HepG2 (cell line): ENCODE measurements around the gene PRKCE. TPM values are rescaled to one million over a fixed set of nuclear protein-coding genes. Genes with fewer than 3 reads are reported as not detected.
A peak's percentile ranks its signal among the peaks of the same experiment; 100 is the strongest.

Experiments used
- ATAC-seq: fragments of 200-7000 bp; cut with Tn5 transposase; 3 replicates; pipeline ENCODE4 v1.9.1; 2020; ENCODE audit warnings: mild to moderate bottlenecking, moderate library complexity
- BruUV-seq: library from RNA; stranded (reverse); fragments of 400-500 nt; replicated peaks from 2 replicates; lab custom pipeline; 2021; lab: Mats Ljungman, UMichigan
- CTCF ChIA-PET: fragments of 300-600 bp; formaldehyde crosslinking; extraction: SDS; loops from one replicate; lab custom pipeline; 2021; ENCODE audit warnings: low total read pairs, inconsistent platforms, low intra/inter-chr PET ratio; lab: Yijun Ruan, JAX
- POLR2A ChIA-PET: fragments of 350-600 bp; sonication (Branson Sonifier 250); formaldehyde crosslinking; loops from one replicate; lab custom pipeline; 2020; ENCODE audit warnings: antibody characterized with exemption, inconsistent platforms; lab: Yijun Ruan, JAX
- DNase-seq: peaks from one replicate; pipeline ENCODE4 v3.0.0-alpha.2; 2015; ENCODE audit warnings: low spot score
- FAIRE-seq: peaks from 3 replicates; lab custom pipeline; 2011; peaks lifted over from hg19 to GRCh38; lab: Jason Lieb, UNC
- H2AFZ ChIP-seq: one replicate; pipeline ENCODE4 v1.6.1; 2011; ENCODE audit warnings: low read length, inconsistent platforms
- H3K27ac ChIP-seq: fragments of 300-600 bp; 3 replicates; pipeline ENCODE4 v1.8.0; 2011; ENCODE audit warnings: mixed run types, mild to moderate bottlenecking, mixed read lengths, low read length, inconsistent platforms; ENCODE audit not compliant: insufficient read depth; ENCODE audit errors: extremely low read length
- H3K27me3 ChIP-seq, 2 experiments: fragments of 200-600 bp in 1 of 2; 2 replicates in 1 of 2; 3 replicates in 1 of 2; pipeline versions ENCODE4 v1.6.0 to v1.8.0; 2011; ENCODE audit warnings: low read length in 2 of 2, mild to moderate bottlenecking in 2 of 2, moderate library complexity in 2 of 2, inconsistent platforms in 1 of 2; ENCODE audit not compliant: insufficient read depth in 2 of 2, control insufficient read depth in 1 of 2
- H3K36me3 ChIP-seq, 2 experiments: fragments of 200-600 bp in 1 of 2; replicated peaks in 1 of 2; 2 replicates in 1 of 2; 3 replicates in 1 of 2; pipeline versions ENCODE4 v1.5.1 to v1.8.0; 2011; ENCODE audit warnings: low read length in 2 of 2, inconsistent platforms in 1 of 2; ENCODE audit not compliant: insufficient read depth in 2 of 2, control insufficient read depth in 1 of 2
- H3K4me1 ChIP-seq: 2 replicates; pipeline ENCODE4 v1.5.1; 2012; ENCODE audit warnings: low read length, inconsistent platforms; ENCODE audit not compliant: insufficient read depth
- H3K4me2 ChIP-seq: 2 replicates; pipeline ENCODE4 v1.6.0; 2011; ENCODE audit warnings: low read depth, low read length, inconsistent platforms
- H3K4me3 ChIP-seq, 3 experiments: fragments of 200-600 bp in 1 of 3; sonication (generic), shearing (Covaris generic) in 1 of 3; replicated peaks in 1 of 3; 2 replicates each; pipeline ENCODE4 v1.5.1; 2011 to 2016; ENCODE audit warnings: low read length in 3 of 3, inconsistent platforms in 2 of 3, low read depth in 2 of 3, mild to moderate bottlenecking in 2 of 3, control low read depth in 1 of 3, mixed read lengths in 1 of 3; ENCODE audit not compliant: insufficient read depth in 1 of 3
- H3K79me2 ChIP-seq: one replicate; pipeline ENCODE4 v1.6.1; 2011; ENCODE audit warnings: low read length, inconsistent platforms; ENCODE audit not compliant: insufficient read depth
- H3K9ac ChIP-seq: 2 replicates; pipeline ENCODE4 v1.6.0; 2011; ENCODE audit warnings: mild to moderate bottlenecking, low read depth, low read length, inconsistent platforms; ENCODE audit not compliant: insufficient read depth
- H3K9me3 ChIP-seq: 2 replicates; pipeline ENCODE4 v1.5.1; 2012; ENCODE audit warnings: mild to moderate bottlenecking, low read length
- H4K20me1 ChIP-seq: 2 replicates; pipeline ENCODE4 v1.6.0; 2011; ENCODE audit warnings: inconsistent platforms, mild to moderate bottlenecking, low read length, moderate library complexity; ENCODE audit not compliant: insufficient read depth
- CEBPB ChIP-seq: IDR thresholded peaks from 2 replicates; pipeline ENCODE4 v1.6.1; 2011; ENCODE audit warnings: low read depth, low read length, improper control_type of control experiment, borderline replicate concordance
- ELF3 ChIP-seq: IDR thresholded peaks from 2 replicates; pipeline ENCODE4 v1.6.1; 2016; ENCODE audit warnings: missing genetic modification reagents, missing compliant biosample characterization
- EP300 ChIP-seq, 3 experiments: sonication (generic) in 1 of 3; formaldehyde crosslinking in 1 of 3; IDR thresholded peaks; 2 replicates each; pipeline versions ENCODE4 v1.5.1 to v1.6.1; 2011 to 2020; ENCODE audit warnings: low read depth in 2 of 3, low read length in 2 of 3, borderline replicate concordance in 1 of 3, improper control_type of control experiment in 1 of 3, mild to moderate bottlenecking in 1 of 3, missing genetic modification reagents in 1 of 3, moderate library complexity in 1 of 3
- GATAD2A ChIP-seq: IDR thresholded peaks from 2 replicates; pipeline ENCODE4 v1.6.1; 2016
- HMG20A ChIP-seq: IDR thresholded peaks from 2 replicates; pipeline ENCODE4 v1.6.1; 2016; ENCODE audit warnings: borderline replicate concordance
- MIER2 ChIP-seq: IDR thresholded peaks from 2 replicates; pipeline ENCODE4 v1.6.1; 2016; ENCODE audit warnings: missing biosample characterization, missing genetic modification reagents
- NR2F1 ChIP-seq, 2 experiments: fragments of 450-650 bp in 1 of 2; formaldehyde crosslinking in 1 of 2; IDR thresholded peaks; 2 replicates each; pipeline versions ENCODE4 v1.5.0 to v1.6.1; 2016 to 2020; ENCODE audit warnings: mild to moderate bottlenecking in 1 of 2, missing compliant biosample characterization in 1 of 2, missing genetic modification reagents in 1 of 2, moderate library complexity in 1 of 2
- NR2F2 ChIP-seq: IDR thresholded peaks from 2 replicates; pipeline ENCODE4 v1.6.1; 2012; ENCODE audit warnings: low read depth, inconsistent platforms, borderline replicate concordance
- NR2F6 ChIP-seq, 2 experiments: IDR thresholded peaks; 2 replicates each; pipeline ENCODE4 v1.6.1; 2016; ENCODE audit warnings: antibody characterized with exemption in 1 of 2, mild to moderate bottlenecking in 1 of 2
- PCBP1 ChIP-seq: fragments of 200-400 bp; formaldehyde crosslinking; IDR thresholded peaks from 2 replicates; pipeline ENCODE4 v1.6.1; 2017; ENCODE audit warnings: mild to moderate bottlenecking, low read depth, low read length, borderline replicate concordance
- RARA ChIP-seq: IDR thresholded peaks from 2 replicates; pipeline ENCODE4 v1.6.1; 2016; ENCODE audit warnings: missing genetic modification reagents, missing compliant biosample characterization
- RCOR2 ChIP-seq: IDR thresholded peaks from 2 replicates; pipeline ENCODE4 v1.6.1; 2016; ENCODE audit warnings: missing biosample characterization, missing genetic modification reagents
- RXRB ChIP-seq: IDR thresholded peaks from 2 replicates; pipeline ENCODE4 v1.6.1; 2016; ENCODE audit warnings: borderline replicate concordance, missing genetic modification reagents, missing compliant biosample characterization
- SIX4 ChIP-seq: sonication (generic); formaldehyde crosslinking; IDR thresholded peaks from 2 replicates; pipeline ENCODE4 v1.4.0; 2020; ENCODE audit warnings: missing genetic modification reagents
- ZEB1 ChIP-seq: IDR thresholded peaks from 2 replicates; pipeline ENCODE4 v1.6.1; 2012; ENCODE audit warnings: mild to moderate bottlenecking, low read depth, inconsistent platforms; ENCODE audit not compliant: insufficient replicate concordance
- ZSCAN22 ChIP-seq: sonication (generic); formaldehyde crosslinking; IDR thresholded peaks from 2 replicates; pipeline ENCODE4 v1.4.0; 2020; ENCODE audit warnings: mild to moderate bottlenecking, missing genetic modification reagents
- WGBS: methylation state at CpG from one replicate; pipeline ENCODE4 v1.1.6; 2017; ENCODE audit warnings: low lambda C conversion rate; 5-methylcytosine and 5-hydroxymethylcytosine counted together
- in situ Hi-C: cut with HindIII; loops from 2 replicates; pipeline ENCODE4 v1.10.0; 2017; ENCODE audit warnings: low pct_unique_long_range_greater_than_20kb; ENCODE audit not compliant: extremely low pct_ligation_motif_present
- intact Hi-C: fragments of 100-400 bp; cut with micrococcal nuclease; formaldehyde crosslinking; loops from one replicate; pipeline ENCODE4 v1.10.0; 2022; ENCODE audit not compliant: unreplicated experiment
- polyA plus RNA-seq, 8 experiments: library from polyadenylated mRNA; depleted of rRNA in 3 of 8; stranded (reverse) in 7 of 8; unstranded in 1 of 8; fragments of >200 nt; fragmentation: Illumina TruSeq in 4 of 8; extraction: Trizol in 4 of 8; gene quantifications; 2 replicates each; pipeline versions ENCODE4 v1.2.1 to v1.2.3, GENCODE V29; 2011 to 2016; ENCODE audit warnings: low read depth in 4 of 8, missing spikeins in 1 of 8, mixed read lengths in 1 of 8; ENCODE audit not compliant: insufficient read depth in 1 of 8
- total RNA-seq, 5 experiments: library from RNA; depleted of rRNA; stranded (reverse); fragments of >200 nt; fragmentation: Illumina TruSeq; extraction: Trizol; gene quantifications; 2 replicates each; pipeline ENCODE4 v1.2.3, GENCODE V29; 2016; ENCODE audit warnings: low read depth in 1 of 5
- TF ChIP-seq, protein P1 (sequence below): sonication (generic); formaldehyde crosslinking; conservative IDR thresholded peaks from 2 replicates; pipeline ENCODE4 v1.4.0; 2020; ENCODE audit warnings: missing genetic modification reagents
- TF ChIP-seq, protein P2 (sequence below): IDR thresholded peaks from 2 replicates; pipeline ENCODE4 v1.4.0; 2020; ENCODE audit warnings: mild to moderate bottlenecking, missing genetic modification reagents

Gene PRKCE
- total and polyA plus RNA-seq, 2 of the 13 experiments (the other 11 are each of a cell fraction or from before 2014, with no cell fraction given), result 1.0 to 3.9 TPM

DNA sequence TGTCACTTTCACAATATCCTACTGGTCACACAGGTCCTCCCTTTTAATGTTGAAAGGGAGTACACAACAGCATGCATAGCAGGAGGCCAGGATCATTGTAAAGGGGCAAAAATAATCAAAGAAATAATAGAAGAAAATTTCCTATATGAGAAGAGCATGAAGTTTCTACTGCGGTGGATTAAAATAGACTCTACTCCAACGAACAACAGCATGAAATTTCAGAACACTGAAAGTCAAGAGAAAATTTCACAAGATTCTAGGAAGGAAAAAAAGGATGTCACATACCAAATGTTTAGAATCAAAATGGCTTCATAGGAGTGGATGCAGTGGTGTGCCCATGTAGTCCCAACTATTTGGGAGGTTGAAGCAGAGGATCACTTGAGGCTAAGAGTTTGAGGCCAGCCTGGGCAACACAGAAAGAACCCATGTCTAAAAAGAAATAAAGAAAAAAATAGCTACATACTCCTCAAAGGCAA, 573.7 kb downstream of the PRKCE start (continued):
- TF ChIP-seq EP300 (IDR thresholded peaks at IDR 0.05; ENCODE audit: low read depth in 2 of 2, low read length in 2 of 2) (peak in 1 of 2 experiments; percentile 15; a peak in 1 of 4 replicates), EP300 (CRISPR knock-in tag; IDR thresholded peaks at IDR 0.05; ENCODE audit: borderline replicate concordance) (no peak), NR2F1 (CRISPR knock-in tag; IDR thresholded peaks at IDR 0.05) (peak; percentile 8 to 60; a peak in 3 of 4 replicates)
- TF ChIP-seq, all 625 proteins: peak for 8

DNA sequence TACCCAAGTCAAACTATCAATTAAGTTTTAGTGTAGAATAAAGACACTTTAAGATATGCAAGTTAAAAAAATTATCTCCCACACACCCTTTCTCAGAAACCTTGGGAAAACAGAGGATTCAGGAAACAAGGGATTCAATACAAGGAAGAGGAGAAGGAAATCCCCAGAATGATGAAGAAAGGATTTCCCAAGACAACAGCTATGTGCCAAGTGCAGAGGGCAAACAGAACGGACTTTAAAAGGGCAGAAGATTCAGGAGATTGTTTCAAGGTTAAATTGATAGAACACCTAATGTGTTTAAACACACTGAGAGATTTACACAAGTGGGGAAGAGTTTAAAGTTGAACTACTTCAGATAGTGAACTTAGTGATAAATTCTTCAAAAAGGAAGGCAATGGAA, 574.3 kb downstream of the PRKCE start:
- Histone ChIP-seq H3K4me1 (peaks cover 47% of the 10 kb centered on the region), H3K4me2 (no peak overlapping the region), H3K9me3 (no peaks in the 10 kb centered on the region), H3K27me3 (no peaks in the 10 kb centered on the region), H3K27ac (no peak overlapping the region), H3K4me3 (no peak overlapping the region), H2AFZ (no peak overlapping the region), H3K79me2 (no peaks in the 10 kb centered on the region), H4K20me1 (no peaks in the 10 kb centered on the region), H3K36me3 (no peaks in the 10 kb centered on the region), H3K9ac (no peak overlapping the region)
- ChIA-PET POLR2A (interaction anchor here (0.6 to 1.3 kb wide), 2 partner anchors 72 to 233 kb away, joined by 3 read pairs; partner anchors contain the start of gene EPAS1), CTCF (no interaction called here)
- in situ Hi-C loops, result no loop called here
- ATAC-seq, result no peak
- no TSS peak for BruUV-seq
- intact Hi-C loops, result loop anchor here (5.0 kb wide), 1 partner anchor 163 kb away; no protein-coding TSS in a partner anchor
- FAIRE-seq, result no peak
- WGBS, result 2% methylated on average over 1 of the region's 1 CpG
- peak; percentile 23 for DNase-seq
- TF ChIP-seq HMG20A, result 0 out of 2 replicates have a peak, but pooled peaks have one; percentile 56
- TF ChIP-seq, protein P1, sequence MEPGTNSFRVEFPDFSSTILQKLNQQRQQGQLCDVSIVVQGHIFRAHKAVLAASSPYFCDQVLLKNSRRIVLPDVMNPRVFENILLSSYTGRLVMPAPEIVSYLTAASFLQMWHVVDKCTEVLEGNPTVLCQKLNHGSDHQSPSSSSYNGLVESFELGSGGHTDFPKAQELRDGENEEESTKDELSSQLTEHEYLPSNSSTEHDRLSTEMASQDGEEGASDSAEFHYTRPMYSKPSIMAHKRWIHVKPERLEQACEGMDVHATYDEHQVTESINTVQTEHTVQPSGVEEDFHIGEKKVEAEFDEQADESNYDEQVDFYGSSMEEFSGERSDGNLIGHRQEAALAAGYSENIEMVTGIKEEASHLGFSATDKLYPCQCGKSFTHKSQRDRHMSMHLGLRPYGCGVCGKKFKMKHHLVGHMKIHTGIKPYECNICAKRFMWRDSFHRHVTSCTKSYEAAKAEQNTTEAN (CRISPR knock-in tag), result 0 out of 2 replicates have a peak, but pooled peaks have one; percentile 23
- TF ChIP-seq MIER2 (CRISPR knock-in tag), result no peak
- TF ChIP-seq CEBPB, result peak; percentile 40; the same call in 1 of the 2 replicates
- TF ChIP-seq SIX4 (CRISPR knock-in tag), result no peak
- TF ChIP-seq, protein P2, sequence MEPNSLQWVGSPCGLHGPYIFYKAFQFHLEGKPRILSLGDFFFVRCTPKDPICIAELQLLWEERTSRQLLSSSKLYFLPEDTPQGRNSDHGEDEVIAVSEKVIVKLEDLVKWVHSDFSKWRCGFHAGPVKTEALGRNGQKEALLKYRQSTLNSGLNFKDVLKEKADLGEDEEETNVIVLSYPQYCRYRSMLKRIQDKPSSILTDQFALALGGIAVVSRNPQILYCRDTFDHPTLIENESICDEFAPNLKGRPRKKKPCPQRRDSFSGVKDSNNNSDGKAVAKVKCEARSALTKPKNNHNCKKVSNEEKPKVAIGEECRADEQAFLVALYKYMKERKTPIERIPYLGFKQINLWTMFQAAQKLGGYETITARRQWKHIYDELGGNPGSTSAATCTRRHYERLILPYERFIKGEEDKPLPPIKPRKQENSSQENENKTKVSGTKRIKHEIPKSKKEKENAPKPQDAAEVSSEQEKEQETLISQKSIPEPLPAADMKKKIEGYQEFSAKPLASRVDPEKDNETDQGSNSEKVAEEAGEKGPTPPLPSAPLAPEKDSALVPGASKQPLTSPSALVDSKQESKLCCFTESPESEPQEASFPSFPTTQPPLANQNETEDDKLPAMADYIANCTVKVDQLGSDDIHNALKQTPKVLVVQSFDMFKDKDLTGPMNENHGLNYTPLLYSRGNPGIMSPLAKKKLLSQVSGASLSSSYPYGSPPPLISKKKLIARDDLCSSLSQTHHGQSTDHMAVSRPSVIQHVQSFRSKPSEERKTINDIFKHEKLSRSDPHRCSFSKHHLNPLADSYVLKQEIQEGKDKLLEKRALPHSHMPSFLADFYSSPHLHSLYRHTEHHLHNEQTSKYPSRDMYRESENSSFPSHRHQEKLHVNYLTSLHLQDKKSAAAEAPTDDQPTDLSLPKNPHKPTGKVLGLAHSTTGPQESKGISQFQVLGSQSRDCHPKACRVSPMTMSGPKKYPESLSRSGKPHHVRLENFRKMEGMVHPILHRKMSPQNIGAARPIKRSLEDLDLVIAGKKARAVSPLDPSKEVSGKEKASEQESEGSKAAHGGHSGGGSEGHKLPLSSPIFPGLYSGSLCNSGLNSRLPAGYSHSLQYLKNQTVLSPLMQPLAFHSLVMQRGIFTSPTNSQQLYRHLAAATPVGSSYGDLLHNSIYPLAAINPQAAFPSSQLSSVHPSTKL (CRISPR knock-in tag), result peak; percentile 46
- TF ChIP-seq RARA (CRISPR knock-in tag), result peak; percentile 31; the same call in 1 of the 2 replicates
- TF ChIP-seq GATAD2A (CRISPR knock-in tag), result peak; percentile 41; the same call in 1 of the 2 replicates
- TF ChIP-seq ZSCAN22, result no peak
- TF ChIP-seq ZEB1, result no peak
- TF ChIP-seq NR2F6 (IDR thresholded peaks at IDR 0.05), result peak; percentile 38; the same call in 1 of the 2 replicates
- no peak for TF ChIP-seq NR2F6 (CRISPR knock-in tag; IDR thresholded peaks at IDR 0.05)
- TF ChIP-seq RCOR2 (CRISPR knock-in tag), result peak; percentile 55; the same call in 1 of the 2 replicates
- peak in 1 of 2 experiments; percentile 26; a peak in 1 of 4 replicates for TF ChIP-seq NR2F1 (CRISPR knock-in tag; IDR thresholded peaks at IDR 0.05)
- TF ChIP-seq RXRB (CRISPR knock-in tag), result 0 out of 2 replicates have a peak, but pooled peaks have one; percentile 33
- no peak for TF ChIP-seq PCBP1
- 0 out of 2 replicates have a peak, but pooled peaks have one; percentile 33 for TF ChIP-seq ELF3 (CRISPR knock-in tag)
- TF ChIP-seq NR2F2, result 0 out of 2 replicates have a peak, but pooled peaks have one; percentile 39
